Measurements from ENCODE around the gene FHIT. TPM values are rescaled to one million over a fixed set of nuclear protein-coding genes. Genes with fewer than 3 reads are reported as not detected.

Gene FHIT
- total RNA-seq, 1 experiment from 2014 or later = 9.8 TPM

- no peaks in the 10 kb centered on the region for H3K79me2 ChIP-seq (ENCODE audit: low read depth)
- no TSS peak for BruUV-seq (replicated peaks)
- no peak for TF ChIP-seq CTCF (conservative IDR thresholded peaks at IDR 0.05)
- no peaks in the 10 kb centered on the region for H3F3A ChIP-seq (ENCODE audit: insufficient read depth, low read depth)
- intact Hi-C loops (cut with micrococcal nuclease; ENCODE audit: unreplicated experiment) = no loop called here
- H3K4me1 ChIP-seq (replicated peaks; ENCODE audit: insufficient read depth) = no peaks in the 10 kb centered on the region
- H3K9me2 ChIP-seq (ENCODE audit: insufficient read depth) = no peaks in the 10 kb centered on the region
- H4K20me1 ChIP-seq (ENCODE audit: insufficient read depth) = no peaks in the 10 kb centered on the region
- no peak for DNase-seq
- H2AFZ ChIP-seq = no peak overlapping the region
- H3K9me3 ChIP-seq (ENCODE audit: insufficient read depth, low read depth) = no peaks in the 10 kb centered on the region
- ChIA-PET CTCF (no interaction called here), POLR2A (ENCODE audit: unreplicated experiment) (no interaction called here)
- no peaks in the 10 kb centered on the region for H3K36me3 ChIP-seq (ENCODE audit: low read depth)
- no peak overlapping the region for H3K4me3 ChIP-seq
- no peak overlapping the region for H3K27ac ChIP-seq
- no peak overlapping the region for H3K4me2 ChIP-seq
- H3K27me3 ChIP-seq (ENCODE audit: insufficient read depth, low read depth) = no peaks in the 10 kb centered on the region
Measured at GRCh38 chr3:60309539-60310268, 941.5 kb downstream of the FHIT start.

- no peak overlapping the region for H2AFZ ChIP-seq
- DNase-seq = no peak
- no peaks in the 10 kb centered on the region for H3K4me1 ChIP-seq (replicated peaks; ENCODE audit: insufficient read depth)
- no TSS peak for BruUV-seq (replicated peaks)
- no peaks in the 10 kb centered on the region for H3K27me3 ChIP-seq (ENCODE audit: insufficient read depth, low read depth)
- H3F3A ChIP-seq (ENCODE audit: insufficient read depth, low read depth) = no peaks in the 10 kb centered on the region
- no peak overlapping the region for H3K4me2 ChIP-seq
- H3K4me3 ChIP-seq = no peak overlapping the region
- POLR2A ChIA-PET (ENCODE audit: unreplicated experiment) = no interaction called here
- H3K36me3 ChIP-seq (ENCODE audit: low read depth) = no peaks in the 10 kb centered on the region
- no peak for TF ChIP-seq EZH2 (IDR thresholded peaks at IDR 0.05; ENCODE audit: low read depth)
- no peak for TF ChIP-seq CTCF (conservative IDR thresholded peaks at IDR 0.05)
- CTCF ChIA-PET = no interaction called here
- no peaks in the 10 kb centered on the region for H4K20me1 ChIP-seq (ENCODE audit: insufficient read depth)
- no peaks in the 10 kb centered on the region for H3K9me2 ChIP-seq (ENCODE audit: insufficient read depth)
- no peak overlapping the region for H3K27ac ChIP-seq
- intact Hi-C loops (cut with micrococcal nuclease; ENCODE audit: unreplicated experiment) = no loop called here
- H3K9me3 ChIP-seq (ENCODE audit: insufficient read depth, low read depth) = no peaks in the 10 kb centered on the region
- H3K79me2 ChIP-seq (ENCODE audit: low read depth) = no peaks in the 10 kb centered on the region
Measured at GRCh38 chr3:60308808-60309207, 942.4 kb downstream of the FHIT start.

GRCh38 chr3:60307562-60308199 is 943.6 kb downstream of the FHIT start:
- H3K4me1 ChIP-seq (replicated peaks; ENCODE audit: insufficient read depth) = no peaks in the 10 kb centered on the region
- ChIA-PET CTCF (no interaction called here), POLR2A (ENCODE audit: unreplicated experiment) (no interaction called here)
- no TSS peak for BruUV-seq (replicated peaks)
- H3K79me2 ChIP-seq (ENCODE audit: low read depth) = no peaks in the 10 kb centered on the region
- no peaks in the 10 kb centered on the region for H3F3A ChIP-seq (ENCODE audit: insufficient read depth, low read depth)
- H3K27me3 ChIP-seq (ENCODE audit: insufficient read depth, low read depth) = no peaks in the 10 kb centered on the region
- intact Hi-C loops (cut with micrococcal nuclease; ENCODE audit: unreplicated experiment) = no loop called here
- no peaks in the 10 kb centered on the region for H4K20me1 ChIP-seq (ENCODE audit: insufficient read depth)
- no peak overlapping the region for H2AFZ ChIP-seq
- no peak overlapping the region for H3K4me3 ChIP-seq
- H3K4me2 ChIP-seq = no peak overlapping the region
- no peaks in the 10 kb centered on the region for H3K9me2 ChIP-seq (ENCODE audit: insufficient read depth)
- TF ChIP-seq CTCF (conservative IDR thresholded peaks at IDR 0.05) = no peak
- TF ChIP-seq EZH2 (IDR thresholded peaks at IDR 0.05; ENCODE audit: low read depth) = no peak
- H3K27ac ChIP-seq = no peak overlapping the region
- no peaks in the 10 kb centered on the region for H3K9me3 ChIP-seq (ENCODE audit: insufficient read depth, low read depth)
- H3K36me3 ChIP-seq (ENCODE audit: low read depth) = no peaks in the 10 kb centered on the region
- DNase-seq = no peak

All from PC-9 (cell line).